MCF 10A (cell line): ENCODE measurements around the gene GMDS. TPM values are rescaled to one million over a fixed set of nuclear protein-coding genes. Genes with fewer than 3 reads are reported as not detected.

Source experiments
- BruUV-seq: library from RNA; stranded (reverse); fragments of 400-500 nt; replicated peaks from 2 replicates; lab custom pipeline; 2021; lab: Mats Ljungman, UMichigan
- CTCF ChIA-PET: fragments of 300-600 bp; sonication (Branson Sonifier 250); formaldehyde crosslinking; extraction: SDS; loops from one replicate; lab custom pipeline; 2021; ENCODE audit warnings: antibody characterized with exemption, inconsistent platforms; lab: Yijun Ruan, JAX
- POLR2A ChIA-PET: fragments of 300-600, 350-650 bp; sonication (Branson Sonifier 250); formaldehyde crosslinking; extraction: SDS; loops from one replicate; lab custom pipeline; 2020; ENCODE audit warnings: antibody characterized with exemption, inconsistent platforms; lab: Yijun Ruan, JAX
- DNase-seq: peaks from one replicate; pipeline ENCODE4 v3.0.0-alpha.2; 2018; ENCODE audit not compliant: unreplicated experiment
- H3K27ac Mint-ChIP-seq: one replicate; pipeline ENCODE4 v1.8.0; 2022; ENCODE audit warnings: mild to moderate bottlenecking, low read depth, mixed read lengths; ENCODE audit not compliant: unreplicated experiment
- H3K27me3 Mint-ChIP-seq: one replicate; pipeline ENCODE4 v1.8.0; 2022; ENCODE audit warnings: mixed read lengths; ENCODE audit not compliant: insufficient read depth, unreplicated experiment
- H3K36me3 Mint-ChIP-seq: one replicate; pipeline ENCODE4 v1.8.0; 2022; ENCODE audit warnings: mild to moderate bottlenecking, moderate library complexity, mixed read lengths; ENCODE audit not compliant: insufficient read depth, unreplicated experiment
- H3K4me1 Mint-ChIP-seq: one replicate; pipeline ENCODE4 v1.8.0; 2022; ENCODE audit warnings: mixed read lengths; ENCODE audit not compliant: insufficient read depth, unreplicated experiment
- H3K4me3 Mint-ChIP-seq: one replicate; pipeline ENCODE4 v1.8.0; 2022; ENCODE audit warnings: mild to moderate bottlenecking, moderate library complexity, mixed read lengths; ENCODE audit not compliant: unreplicated experiment
- H3K9me3 Mint-ChIP-seq: one replicate; pipeline ENCODE4 v1.8.0; 2022; ENCODE audit warnings: mixed read lengths; ENCODE audit not compliant: unreplicated experiment
- intact Hi-C: fragments of 100-400 bp; cut with micrococcal nuclease; formaldehyde crosslinking; loops from 2 replicates; pipeline ENCODE4 v1.14.1; 2022
- total RNA-seq: library from RNA; stranded (reverse); gene quantifications from 2 replicates; pipeline ENCODE4 v1.2.3, GENCODE V29; 2022
- TF ChIP-seq, protein P1 (sequence below): fragments of 200-600 bp; IDR thresholded peaks from one replicate; pipeline ENCODE4 v1.8.0; 2022; ENCODE audit warnings: antibody characterized with exemption, mild to moderate bottlenecking; ENCODE audit not compliant: unreplicated experiment

Gene GMDS
- total RNA-seq, 1 experiment from 2014 or later, result 24.9 TPM

DNA sequence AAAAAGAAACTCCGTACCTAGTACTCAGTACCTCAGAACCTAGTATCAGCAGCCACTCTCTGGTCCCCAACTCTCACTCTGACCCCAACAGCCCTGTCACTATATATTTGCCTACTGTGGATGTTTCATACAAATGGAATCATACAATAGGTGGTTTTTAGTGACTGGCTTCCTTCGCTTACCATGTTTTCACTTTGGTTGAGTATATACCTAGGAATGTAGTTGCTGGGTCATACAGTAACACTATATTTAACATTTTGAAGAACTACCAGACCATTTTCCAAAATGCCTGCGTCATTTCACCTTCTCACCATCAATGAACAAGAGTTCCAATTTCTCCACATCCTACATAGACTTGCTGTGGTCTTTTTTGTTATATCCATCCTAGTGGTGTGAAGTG lies 283.2 kb downstream of the GMDS start:
- TF ChIP-seq, protein P1, sequence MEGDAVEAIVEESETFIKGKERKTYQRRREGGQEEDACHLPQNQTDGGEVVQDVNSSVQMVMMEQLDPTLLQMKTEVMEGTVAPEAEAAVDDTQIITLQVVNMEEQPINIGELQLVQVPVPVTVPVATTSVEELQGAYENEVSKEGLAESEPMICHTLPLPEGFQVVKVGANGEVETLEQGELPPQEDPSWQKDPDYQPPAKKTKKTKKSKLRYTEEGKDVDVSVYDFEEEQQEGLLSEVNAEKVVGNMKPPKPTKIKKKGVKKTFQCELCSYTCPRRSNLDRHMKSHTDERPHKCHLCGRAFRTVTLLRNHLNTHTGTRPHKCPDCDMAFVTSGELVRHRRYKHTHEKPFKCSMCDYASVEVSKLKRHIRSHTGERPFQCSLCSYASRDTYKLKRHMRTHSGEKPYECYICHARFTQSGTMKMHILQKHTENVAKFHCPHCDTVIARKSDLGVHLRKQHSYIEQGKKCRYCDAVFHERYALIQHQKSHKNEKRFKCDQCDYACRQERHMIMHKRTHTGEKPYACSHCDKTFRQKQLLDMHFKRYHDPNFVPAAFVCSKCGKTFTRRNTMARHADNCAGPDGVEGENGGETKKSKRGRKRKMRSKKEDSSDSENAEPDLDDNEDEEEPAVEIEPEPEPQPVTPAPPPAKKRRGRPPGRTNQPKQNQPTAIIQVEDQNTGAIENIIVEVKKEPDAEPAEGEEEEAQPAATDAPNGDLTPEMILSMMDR, result no peak

DNA sequence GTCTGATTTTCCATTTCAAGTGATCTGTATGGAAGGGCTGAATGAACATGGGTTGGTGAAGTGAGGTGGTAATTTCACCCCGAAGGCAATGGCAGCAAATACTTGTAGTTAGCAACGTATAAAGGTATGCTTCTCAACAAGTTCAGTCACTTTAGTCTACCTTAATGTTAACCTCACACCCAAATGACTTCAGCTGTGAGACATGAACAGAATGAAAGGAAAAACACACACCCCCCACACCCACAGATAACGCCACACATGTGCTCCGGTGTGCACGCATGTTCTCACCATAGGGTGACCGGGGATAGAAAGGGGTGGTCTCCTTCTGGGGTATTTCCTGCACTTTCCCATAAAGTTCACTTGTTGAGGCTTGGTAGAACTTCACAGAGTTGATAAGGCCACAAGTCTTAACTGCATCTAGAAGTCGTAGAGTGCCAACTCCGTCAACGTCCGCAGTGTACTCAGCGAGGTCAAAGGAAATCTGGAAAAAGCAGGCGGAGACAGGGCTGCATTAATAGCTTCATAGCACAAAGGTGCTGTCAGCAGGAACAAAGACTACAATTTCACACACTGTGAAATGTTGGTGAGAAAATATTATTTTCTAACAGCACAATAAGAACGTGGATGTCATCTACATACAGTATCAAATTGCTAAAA lies 284.8 kb downstream of the GMDS start:
- DNase-seq, result no peak
- TF ChIP-seq, protein P1, result no peak
- Mint-ChIP-seq H3K4me1 (no peaks in the 10 kb centered on the region), H3K4me3 (no peak overlapping the region), H3K9me3 (no peaks in the 10 kb centered on the region), H3K27me3 (no peaks in the 10 kb centered on the region), H3K36me3 (peaks cover 6% of the 10 kb centered on the region), H3K27ac (no peak overlapping the region)
- ChIA-PET CTCF (no interaction called here), POLR2A (no interaction called here)
- BruUV-seq, result no TSS peak
- intact Hi-C loops, result no loop called here

More for the DNA sequence above, 283.2 kb downstream of the GMDS start:
- BruUV-seq, result no TSS peak
- Mint-ChIP-seq H3K36me3 (peaks cover 6% of the 10 kb centered on the region), H3K4me3 (no peak overlapping the region), H3K4me1 (no peaks in the 10 kb centered on the region), H3K27ac (no peak overlapping the region), H3K9me3 (no peaks in the 10 kb centered on the region), H3K27me3 (no peaks in the 10 kb centered on the region)
- POLR2A ChIA-PET, result no interaction called here
- CTCF ChIA-PET, result no interaction called here
- no peak for DNase-seq
- intact Hi-C loops, result no loop called here

DNA sequence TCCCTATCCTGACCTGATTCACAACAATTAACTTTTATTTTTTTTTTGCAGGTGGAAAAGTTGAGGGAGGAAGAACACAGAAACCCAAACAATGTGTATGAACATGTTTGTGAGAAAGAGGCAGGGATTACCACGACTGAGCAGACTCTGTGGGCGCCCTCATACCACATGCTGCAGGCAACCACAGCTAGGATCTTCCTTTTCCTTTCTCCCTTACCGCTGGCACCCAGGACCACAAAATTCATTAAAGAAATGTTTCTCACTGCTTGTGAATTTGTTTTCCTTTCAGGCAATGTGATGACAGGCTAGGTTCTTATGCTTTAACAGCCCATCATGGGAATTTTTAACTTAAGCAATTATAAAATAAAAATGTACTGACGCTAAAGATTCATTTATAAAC lies 287.1 kb downstream of the GMDS start:
- Mint-ChIP-seq H3K36me3 (no peaks in the 10 kb centered on the region), H3K27ac (no peak overlapping the region), H3K4me1 (no peaks in the 10 kb centered on the region), H3K27me3 (no peaks in the 10 kb centered on the region), H3K4me3 (no peak overlapping the region), H3K9me3 (no peaks in the 10 kb centered on the region)
- TF ChIP-seq, protein P1, result no peak
- DNase-seq, result no peak
- BruUV-seq, result no TSS peak
- intact Hi-C loops, result no loop called here
- CTCF ChIA-PET, result no interaction called here
- POLR2A ChIA-PET, result interaction anchor here (0.6 to 1.5 kb wide), 4 partner anchors 15 to 154 kb away, joined by 3 to 8 read pairs (median 4); no protein-coding TSS in a partner anchor

DNA sequence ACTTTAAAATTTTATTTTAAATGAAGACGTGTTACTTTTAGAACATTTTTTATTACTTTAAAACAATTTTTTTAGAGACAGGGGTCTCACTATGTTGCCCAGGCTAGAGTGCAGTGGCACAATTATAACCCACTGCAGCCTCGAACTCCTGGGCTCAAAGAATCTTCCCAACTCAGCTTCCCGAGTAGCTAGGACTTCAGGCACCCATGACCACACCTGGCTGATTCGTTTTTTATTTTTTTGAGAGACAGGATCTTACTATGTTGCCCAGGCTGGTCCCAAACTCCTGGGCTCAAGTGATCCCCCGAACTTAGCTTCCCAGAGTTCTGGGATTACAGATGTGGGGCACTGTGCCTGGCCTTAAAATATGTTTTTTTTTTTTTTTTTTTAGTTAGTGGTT lies 287.7 kb downstream of the GMDS start:
- BruUV-seq, result no TSS peak
- Mint-ChIP-seq H3K27me3 (no peaks in the 10 kb centered on the region), H3K36me3 (no peaks in the 10 kb centered on the region), H3K4me1 (peaks cover 5% of the 10 kb centered on the region), H3K9me3 (no peaks in the 10 kb centered on the region), H3K27ac (no peak overlapping the region), H3K4me3 (no peak overlapping the region)
- ChIA-PET CTCF (interaction anchor here (0.6 kb wide), 1 partner anchor 14 kb away, joined by 3 read pairs; no protein-coding TSS in a partner anchor), POLR2A (interaction anchor here (0.7 to 1.1 kb wide), 3 partner anchors 17 to 154 kb away, joined by 3 to 5 read pairs (median 5); no protein-coding TSS in a partner anchor)
- intact Hi-C loops, result no loop called here
- DNase-seq, result no peak
- TF ChIP-seq, protein P1, result no peak
